Stimulated activated CD8-positive, alpha-beta memory T cell treated with anti-CD3 and anti-CD28 coated beads, Interleukin-12 subunit alpha, Interleukin-12 subunit beta, amount 100 ng/mL, for 24 hours (primary cell): ENCODE data around the gene HSD17B7.
A peak's percentile ranks its signal among the peaks of the same experiment; 100 is the strongest.
"Not testable (repeated sequence)": the region's sequence is repeated elsewhere in the genome, so short reads cannot be mapped to it uniquely, and the experiment has no call there.

ENCODE experiments used
- DNase-seq: peaks from one replicate; pipeline ENCODE4 v3.0.0-alpha.2; 2020; ENCODE audit errors: extremely low read depth

HSD17B7 gene

GRCh38 chr1:162812357-162812756, 21.9 kb downstream of the HSD17B7 start:
- not testable (repeated sequence) for DNase-seq

GRCh38 chr1:162818136-162818535, 27.6 kb downstream of the HSD17B7 start:
- not testable (repeated sequence) for DNase-seq

GRCh38 chr1:162818666-162819065, 28.2 kb downstream of the HSD17B7 start:
- DNase-seq: not testable (repeated sequence)

GRCh38 chr1:162822391-162823200, 32.1 kb downstream of the HSD17B7 start:
- DNase-seq: no peak

- no peak for DNase-seq
Measured at GRCh38 chr1:162823231-162823630, 32.7 kb downstream of the HSD17B7 start.

GRCh38 chr1:162823771-162824525, 33.4 kb downstream of the HSD17B7 start:
- DNase-seq: no peak

- DNase-seq: no peak
Measured at GRCh38 chr1:162829268-162829667, 38.8 kb downstream of the HSD17B7 start.

- no peak for DNase-seq
Measured at GRCh38 chr1:162832470-162832869, 42.0 kb downstream of the HSD17B7 start.

- no peak for DNase-seq
Measured at GRCh38 chr1:162835157-162835899, 44.8 kb downstream of the HSD17B7 start.

- DNase-seq: no peak
Measured at GRCh38 chr1:162838863-162839262, 48.4 kb downstream of the HSD17B7 start.

GRCh38 chr1:162840250-162840839, 49.8 kb downstream of the HSD17B7 start:
- no peak for DNase-seq

GRCh38 chr1:162844153-162844552, 53.7 kb downstream of the HSD17B7 start:
- no peak for DNase-seq

- DNase-seq: no peak
Measured at GRCh38 chr1:162846256-162847212, 56.0 kb downstream of the HSD17B7 start.

- peak; percentile 64 for DNase-seq
Measured at GRCh38 chr1:162847839-162848453, 57.4 kb downstream of the HSD17B7 start.

GRCh38 chr1:162849711-162850110, 59.2 kb downstream of the HSD17B7 start:
- no peak for DNase-seq

GRCh38 chr1:162851341-162851740, 60.8 kb downstream of the HSD17B7 start:
- no peak for DNase-seq

- no peak for DNase-seq
Measured at GRCh38 chr1:162854245-162854882, 63.9 kb downstream of the HSD17B7 start.

GRCh38 chr1:162855461-162856150, 65.1 kb downstream of the HSD17B7 start:
- DNase-seq: no peak

GRCh38 chr1:162856260-162856659, 65.8 kb downstream of the HSD17B7 start:
- DNase-seq: no peak
